ENCODE measurements around the gene INTS1.

INTS1 gene

DNA sequence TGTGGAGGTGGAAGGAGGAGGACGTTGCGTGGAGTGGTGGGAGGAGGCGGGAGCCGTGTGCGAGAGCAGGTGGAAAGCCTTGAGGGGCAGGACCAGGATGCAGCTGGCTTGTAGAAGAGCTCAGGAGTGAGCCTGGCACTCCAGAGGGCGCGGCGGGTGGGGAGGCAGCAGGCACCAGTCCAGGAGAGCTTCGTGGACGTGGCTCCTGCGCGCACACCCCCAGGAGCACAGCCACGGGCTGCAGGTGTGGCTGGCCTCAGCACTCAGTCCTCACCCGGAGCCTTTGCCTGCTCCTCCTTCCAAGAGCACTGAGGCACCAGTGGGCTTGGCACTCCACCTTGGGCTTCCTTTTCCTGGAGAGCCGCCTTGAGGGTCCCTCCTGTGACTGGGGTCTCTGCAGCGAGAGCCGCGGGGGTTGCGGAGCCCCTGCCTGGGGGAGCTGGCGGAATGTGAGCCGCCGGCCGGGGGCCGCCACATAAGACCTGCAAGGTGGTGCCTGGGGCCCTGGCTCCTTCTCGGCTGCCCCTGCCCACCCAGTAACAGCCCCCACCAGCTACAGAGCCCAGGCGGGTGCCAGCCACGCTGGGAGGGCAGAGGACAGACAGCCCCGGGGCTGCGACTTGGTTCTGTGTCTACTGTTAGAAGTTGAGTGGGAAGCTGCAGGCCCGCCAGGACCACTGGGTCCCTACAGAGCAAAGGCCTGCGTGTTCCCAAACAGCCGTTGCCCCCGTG, 37.4 kb upstream of the INTS1 start:
- DNase-seq (ENCODE audit: low read depth) = no peak

DNA sequence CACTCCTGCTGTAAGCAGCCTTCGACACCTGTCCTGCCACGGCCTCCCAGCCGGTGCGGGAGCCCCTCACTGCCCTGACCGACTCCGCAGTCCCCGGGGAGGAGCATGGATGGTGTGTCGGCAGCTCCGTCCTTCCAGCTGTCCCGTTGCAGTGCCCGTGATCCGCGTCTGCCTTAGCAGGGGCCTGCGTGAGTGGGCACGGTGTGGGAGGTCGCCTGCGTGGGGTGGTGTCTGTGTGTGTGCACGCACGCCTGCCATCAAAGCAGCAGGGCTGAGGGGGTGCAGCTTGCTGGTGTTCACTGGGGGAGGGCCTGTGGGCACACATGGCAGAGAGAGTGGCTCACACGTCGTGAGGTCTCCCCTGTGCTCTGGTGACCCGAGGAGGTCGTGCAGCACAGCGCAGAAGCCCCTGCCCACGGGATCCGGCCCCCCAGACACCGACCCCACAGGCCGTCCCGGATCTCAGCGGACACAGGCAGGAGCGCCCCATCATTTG, 36.6 kb upstream of the INTS1 start:
- no peak for DNase-seq (ENCODE audit: low read depth)

DNA sequence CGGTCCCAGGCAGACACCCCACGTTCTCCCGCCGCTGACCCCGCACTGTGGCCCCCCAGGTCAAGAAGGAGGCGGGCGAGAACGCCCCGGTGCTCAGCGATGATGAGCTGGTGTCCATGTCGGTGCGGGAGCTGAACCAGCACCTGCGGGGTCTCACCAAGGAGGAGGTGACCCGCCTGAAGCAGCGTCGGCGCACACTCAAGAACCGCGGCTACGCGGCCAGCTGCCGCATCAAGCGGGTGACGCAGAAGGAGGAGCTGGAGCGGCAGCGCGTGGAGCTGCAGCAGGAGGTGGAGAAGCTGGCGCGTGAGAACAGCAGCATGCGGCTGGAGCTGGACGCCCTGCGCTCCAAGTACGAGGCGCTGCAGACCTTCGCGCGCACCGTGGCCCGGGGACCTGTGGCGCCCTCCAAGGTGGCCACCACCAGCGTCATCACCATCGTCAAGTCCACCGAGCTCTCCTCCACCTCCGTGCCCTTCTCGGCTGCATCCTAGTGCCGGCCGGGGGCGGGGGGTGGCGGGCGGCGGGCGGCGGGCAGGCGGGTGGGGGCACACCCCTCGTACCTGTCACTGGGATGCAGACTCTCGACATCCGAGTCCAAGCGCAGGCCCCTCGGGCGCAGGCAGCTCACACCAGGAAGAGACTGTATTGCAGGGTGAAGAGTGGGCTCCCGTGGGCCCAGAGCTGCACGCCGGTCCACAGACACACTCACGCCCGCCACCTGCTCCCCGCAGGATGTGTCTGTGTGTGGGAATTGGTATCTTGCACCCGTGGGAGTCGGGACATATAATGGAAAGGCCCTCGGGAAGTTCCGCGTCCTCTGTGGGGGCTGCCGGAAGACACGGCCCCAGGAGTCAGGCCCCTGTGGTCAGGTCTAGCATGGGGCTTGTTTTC, 35.9 kb upstream of the INTS1 start:
- no peak for DNase-seq (ENCODE audit: low read depth)

DNA sequence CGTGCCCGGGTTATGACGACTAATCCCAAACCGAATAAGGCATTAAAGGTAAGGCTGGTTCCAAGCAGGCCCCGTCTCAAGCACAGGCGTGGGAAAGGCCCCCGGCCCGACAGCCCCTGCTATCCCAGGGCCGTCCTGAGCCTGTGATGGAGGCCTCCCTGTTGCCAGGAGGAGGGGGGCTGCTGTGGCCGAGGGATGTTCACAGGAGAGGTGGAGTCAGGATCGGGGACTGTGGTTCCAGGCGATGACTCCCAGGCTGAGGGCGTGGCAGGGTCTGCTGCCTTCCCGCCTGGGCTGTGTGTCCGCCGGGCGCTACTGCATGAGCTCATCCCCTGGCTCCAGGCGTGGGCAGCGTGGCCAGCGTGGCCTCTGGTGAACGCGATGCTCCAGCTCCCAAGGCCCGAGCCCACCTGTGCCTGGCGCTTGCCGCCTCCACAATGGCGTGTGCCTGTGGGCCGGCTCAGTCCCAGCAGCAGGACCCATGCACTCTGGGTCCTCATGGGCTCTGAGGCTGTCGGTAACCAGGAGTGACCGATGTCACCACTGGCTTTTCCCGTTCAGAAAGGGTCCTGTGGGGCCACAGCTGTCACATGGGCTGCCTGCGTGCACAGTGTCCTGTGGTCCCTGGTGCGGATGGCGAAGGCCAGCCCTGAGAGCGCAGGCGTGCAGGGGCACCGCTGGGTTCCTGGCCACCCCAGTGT, 35.1 kb upstream of the INTS1 start:
- DNase-seq (ENCODE audit: low read depth) = peak; percentile 73

DNA sequence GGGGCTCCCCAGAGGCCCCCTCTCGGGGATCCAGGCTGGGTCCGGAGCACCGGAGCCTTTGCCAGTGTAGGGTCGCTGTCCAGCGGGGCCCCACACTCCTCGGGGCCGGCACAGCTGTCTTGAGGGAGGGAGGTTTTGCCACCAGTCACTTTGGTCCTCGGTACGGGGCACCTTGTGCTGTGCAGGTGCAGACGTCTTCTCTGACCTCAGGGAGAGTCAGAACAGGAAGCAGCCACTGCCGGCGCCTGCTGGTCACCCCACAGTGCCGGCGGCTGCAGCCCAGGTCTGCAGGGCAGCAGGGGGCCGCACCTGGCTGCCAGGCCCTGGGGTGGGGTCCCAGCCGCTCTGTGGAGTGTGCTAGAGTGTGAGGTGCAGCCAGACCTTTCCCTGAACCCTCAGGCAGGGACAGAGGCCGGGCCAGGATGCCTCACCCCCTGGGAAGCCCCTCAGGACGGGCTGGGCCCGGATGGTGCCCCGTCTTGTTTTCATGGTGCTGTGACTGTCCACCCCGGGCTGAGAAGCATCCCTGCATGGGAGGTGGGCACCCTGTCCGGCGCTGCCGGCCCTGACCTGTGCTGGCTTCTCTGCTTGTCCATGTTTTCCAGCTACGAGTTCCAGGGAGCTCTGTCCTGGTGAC, 34.5 kb upstream of the INTS1 start:
- DNase-seq (ENCODE audit: low read depth) = no peak

DNA sequence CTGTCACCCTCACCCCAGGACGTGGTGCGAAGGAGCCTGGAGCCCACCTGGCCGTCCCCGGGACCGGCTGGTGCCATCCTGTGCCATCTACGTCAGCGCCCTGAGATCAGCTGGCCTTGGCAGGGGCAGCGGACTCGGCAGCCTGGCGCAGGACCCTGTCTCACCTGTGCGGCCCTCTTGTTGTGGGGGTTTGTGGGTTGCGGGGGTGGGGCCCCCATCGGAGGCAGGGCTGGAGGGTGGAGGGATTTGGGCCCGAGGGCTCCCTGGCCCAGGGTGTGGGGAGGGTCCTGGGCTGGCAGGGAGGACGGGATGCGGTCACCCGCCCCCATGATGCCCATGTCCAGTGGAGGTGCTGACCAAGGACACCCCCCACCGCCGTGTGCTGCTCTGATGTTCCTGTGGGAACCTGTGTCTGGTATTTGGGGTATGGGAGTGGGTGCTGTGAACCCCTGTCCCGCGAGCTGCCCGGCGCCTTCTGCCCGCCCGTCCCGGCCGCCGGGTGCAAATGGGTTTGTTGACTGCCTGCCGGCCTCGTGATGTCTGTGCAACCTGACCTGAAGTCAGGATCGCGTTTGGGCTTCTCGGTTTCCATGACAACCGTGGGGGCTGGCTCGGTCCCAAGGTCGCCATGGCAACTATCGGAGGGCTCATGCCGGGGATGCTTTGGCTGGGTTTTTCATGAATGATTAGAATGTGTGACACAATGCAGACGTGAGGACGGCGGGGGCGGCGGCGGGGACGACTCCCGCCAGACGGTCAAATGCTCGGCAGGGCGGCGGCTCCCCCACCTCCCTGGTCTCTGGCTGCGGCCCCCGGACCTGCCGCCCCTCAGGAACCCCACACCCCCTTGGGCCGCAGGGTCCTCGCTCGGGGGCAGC, 33.6 kb upstream of the INTS1 start:
- DNase-seq (ENCODE audit: low read depth) = peak; percentile 97

DNA sequence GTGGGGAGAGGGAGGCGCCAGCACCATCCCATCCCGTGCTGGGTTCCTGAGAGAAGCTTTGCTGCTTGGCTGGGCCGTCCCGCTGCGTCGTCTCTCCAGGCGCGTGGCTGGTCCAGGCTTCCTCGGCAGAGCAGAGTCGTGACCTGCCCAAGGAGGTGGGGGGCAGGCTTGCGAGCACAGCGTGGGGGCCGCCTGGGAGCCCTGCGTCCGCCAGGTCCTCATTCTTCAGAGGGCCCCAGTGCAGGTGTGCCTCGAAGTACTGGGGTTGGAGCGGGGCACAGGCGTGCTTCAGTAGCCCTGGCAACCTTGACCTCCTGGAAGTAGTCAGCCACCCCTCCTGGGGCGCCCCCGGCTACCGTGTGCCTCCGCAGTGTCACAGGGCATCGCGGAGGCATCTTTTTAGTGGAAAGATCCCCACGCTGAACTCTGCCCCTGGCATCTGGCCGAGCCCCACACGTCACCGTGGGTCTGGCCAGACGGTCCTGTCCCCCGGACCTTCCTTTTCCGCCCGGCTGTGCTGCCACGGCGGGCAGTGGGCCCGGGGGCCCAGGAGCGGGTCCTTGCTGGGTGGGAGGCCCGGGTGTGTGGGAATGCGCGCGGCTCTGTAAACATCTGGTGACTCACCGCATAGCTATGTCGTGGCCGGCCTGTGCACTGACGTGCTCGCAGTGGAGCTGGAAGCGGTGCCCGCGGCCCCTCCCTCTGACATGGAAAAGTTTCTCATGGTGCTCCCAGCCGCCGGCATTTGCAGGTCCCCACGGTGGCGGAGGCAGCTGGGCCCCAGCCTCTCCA, 32.8 kb upstream of the INTS1 start:
- peak; percentile 98 for DNase-seq (ENCODE audit: low read depth)

DNA sequence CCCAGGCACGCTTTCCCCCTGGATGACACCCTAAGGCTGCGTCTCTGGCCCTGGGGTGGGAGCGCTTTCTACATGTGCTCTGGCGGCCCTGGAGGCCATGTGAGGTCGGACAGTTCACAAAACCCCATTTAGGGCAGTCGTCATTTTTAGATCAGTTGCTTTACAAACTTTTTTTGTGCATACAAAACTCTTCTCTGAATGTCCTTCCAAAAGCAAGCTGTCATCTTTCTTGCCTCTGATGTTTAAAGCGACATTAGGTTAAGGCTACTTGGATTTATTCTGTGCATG, 32.2 kb upstream of the INTS1 start:
- DNase-seq (ENCODE audit: low read depth) = no peak

DNA sequence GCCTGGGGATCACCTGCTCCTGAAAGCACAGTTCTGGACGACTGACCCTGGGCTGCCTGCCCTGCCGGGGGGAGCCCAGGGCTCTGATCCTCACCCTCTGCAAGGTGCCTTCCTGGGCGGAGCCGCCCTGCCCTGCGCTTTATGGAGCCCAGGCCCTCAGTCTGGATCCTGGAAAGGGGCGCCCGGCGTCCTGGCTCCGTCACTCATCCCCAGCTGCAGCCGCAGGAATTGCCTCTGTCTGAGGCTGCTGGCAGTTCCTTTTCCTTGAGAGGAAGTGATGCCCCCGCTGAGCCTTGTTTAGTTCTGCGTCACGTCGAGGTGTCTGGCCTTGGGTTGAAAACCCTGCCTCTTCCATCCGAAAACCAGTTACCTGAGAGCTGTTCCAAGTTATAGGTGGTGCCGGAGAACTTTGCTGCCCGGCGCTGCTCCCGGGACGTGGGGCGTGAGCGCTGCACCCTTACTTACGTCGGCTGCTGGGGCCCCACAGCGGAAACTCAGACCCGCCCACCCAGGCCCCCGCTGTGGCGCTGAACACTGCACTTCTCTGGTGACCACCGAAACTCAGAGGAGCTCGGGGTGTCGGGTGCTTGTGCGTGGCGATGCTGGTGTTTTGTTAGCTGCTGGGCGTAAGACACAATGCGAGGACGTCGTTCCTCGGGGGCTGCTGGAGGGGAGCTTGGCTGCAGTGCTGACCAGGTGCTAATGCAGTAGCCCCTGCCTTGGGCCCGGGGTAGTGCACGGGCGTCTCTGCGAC, 31.7 kb upstream of the INTS1 start:
- peak; percentile 70 for DNase-seq (ENCODE audit: low read depth)

DNA sequence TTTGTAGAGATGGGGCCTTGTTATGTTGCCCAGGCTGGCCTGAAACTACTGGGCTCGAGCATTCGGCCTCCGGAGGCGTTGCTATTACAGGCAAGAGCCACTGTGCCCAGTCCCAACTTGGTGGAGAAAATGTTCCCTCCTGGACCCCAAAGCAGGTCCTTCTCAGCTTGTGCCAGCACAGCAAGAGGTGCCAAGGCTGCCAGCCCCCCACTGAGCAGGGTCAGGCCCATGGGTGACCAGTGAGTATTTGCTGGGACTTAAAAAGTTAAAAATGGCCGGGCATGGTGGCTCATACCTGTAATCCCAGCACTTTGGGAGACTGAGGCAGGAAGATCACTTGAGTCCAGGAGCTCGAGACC, 30.9 kb upstream of the INTS1 start:
- no peak for DNase-seq (ENCODE audit: low read depth)

DNA sequence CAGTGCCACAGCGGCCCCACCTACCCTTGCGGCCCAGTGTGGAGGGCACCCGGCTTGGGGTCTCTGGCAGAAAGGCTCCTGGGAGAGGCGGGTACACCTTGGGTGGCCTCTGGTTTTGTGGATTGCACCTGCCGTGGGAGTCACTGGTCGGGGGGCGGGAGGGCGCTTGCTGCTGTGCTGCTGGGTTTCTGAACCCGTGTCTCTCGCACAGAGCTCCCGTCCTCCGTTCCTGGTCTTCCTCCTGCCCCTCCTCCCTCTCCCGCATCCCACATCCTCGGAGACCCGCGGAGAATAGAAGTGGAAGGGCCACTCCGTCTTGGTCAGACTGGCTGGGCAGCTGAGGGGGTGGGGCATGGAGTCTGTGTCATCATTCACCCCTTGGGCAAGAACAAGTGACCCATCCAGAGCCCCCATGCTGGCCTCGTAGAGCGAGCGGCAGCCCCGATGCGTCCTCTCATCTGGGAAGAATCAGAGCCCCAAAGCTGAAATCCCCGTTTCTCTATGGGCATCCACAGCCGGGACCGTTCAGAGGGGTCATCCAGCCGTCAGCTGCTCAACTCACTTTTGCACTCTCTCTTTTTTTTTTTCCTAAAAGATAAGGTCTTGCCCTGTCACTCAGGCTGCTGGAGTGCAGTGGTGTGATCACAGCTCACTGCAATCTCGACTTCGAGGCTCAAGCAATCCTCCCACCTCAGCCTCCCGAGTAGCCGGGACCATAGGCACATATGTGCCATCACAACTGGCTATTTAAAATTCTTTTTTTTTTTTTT, 30.3 kb upstream of the INTS1 start:
- DNase-seq (ENCODE audit: low read depth) = no peak

DNA sequence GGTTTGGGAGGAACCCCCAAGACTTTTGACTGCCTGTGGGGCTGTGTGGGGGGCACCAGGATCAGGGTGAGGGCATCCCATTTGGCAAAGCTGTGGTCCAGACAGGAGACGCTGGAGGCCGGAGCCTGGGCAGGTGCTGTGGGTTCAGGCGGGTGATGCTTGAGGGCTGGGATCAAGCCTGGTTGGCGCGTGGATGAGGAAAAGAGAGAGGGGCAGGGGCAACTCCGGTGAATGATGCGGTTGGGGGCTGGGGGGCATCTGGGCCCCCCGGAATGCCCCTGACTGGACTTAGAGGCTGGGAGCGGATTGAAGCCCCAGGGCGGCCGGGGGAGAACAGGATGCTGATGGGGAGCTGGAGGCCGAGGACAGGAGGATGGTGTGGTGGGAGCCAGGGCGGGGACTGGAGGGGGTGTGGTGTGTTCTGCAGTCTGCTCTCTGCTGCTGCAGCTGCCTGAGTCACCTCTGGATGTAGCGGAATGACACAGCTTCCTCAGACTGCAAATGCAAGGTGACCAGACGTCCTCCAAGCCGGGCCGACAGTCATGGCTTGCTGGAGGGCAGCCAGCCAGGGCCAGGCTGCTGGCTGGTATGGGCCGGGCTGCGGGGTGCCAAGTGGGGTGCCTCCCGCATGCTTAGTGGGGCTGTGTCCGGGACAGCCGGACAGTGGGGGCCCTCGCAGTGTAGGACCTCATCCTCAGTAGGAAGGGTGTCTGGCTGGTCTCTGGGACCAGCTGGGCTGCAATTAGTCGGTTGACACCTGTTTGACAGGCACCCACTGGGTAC, 29.5 kb upstream of the INTS1 start:
- DNase-seq (ENCODE audit: low read depth) = peak; percentile 74

DNA sequence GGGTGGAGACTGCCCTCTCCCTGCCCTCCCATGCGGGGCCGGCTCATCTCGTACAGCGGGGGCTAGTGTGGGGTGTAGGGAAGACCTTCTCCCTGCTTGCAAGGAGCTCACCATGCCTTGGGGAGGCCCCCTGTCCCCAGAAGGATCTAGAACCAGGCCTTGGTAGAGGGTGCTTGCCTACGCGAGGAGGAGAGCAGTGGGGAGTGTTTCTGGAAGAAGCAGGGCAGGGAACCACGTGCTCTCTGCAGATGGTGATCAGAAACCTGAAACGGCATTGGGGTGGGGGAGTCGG, 29.0 kb upstream of the INTS1 start:
- DNase-seq (ENCODE audit: low read depth) = no peak

DNA sequence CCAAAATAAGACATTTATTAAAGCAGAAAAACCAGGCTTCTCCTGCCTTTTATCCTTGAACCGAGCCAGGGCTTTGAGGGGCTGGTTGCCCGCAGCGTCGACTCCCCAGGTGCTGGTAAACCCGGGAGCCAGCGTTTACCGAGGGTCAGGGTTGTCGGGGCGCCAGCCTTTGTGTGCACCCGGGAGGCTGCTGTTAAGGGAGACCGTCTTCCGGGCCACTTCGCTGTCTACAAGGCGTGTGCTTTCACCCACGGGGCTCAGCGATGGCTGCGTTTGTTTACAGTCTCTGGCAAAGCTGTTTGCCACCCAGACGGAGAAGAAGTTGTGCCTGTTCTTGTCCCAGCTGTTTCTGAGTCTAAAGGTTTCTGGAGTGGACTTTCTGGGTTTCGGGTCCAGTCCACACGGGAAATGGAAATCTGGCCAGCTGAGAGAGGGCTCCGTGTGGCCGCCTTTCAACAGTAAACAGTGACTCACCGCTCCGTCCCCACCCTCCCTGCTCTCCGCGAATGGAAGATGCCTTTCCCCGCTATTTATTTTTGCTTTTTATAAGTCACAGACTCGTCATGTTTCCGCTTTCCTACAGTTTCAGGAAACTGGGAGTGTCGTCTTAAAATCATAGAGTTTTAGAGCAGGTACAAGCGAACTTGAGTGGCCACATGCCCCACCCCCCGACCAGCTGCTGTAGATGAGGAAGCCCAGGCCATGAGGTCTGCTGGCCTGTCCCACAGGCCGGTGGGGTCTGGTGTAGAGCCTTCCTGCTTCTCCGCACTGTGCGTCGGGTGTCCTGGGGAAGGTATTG, 28.5 kb upstream of the INTS1 start:
- peak; percentile 79 for DNase-seq (ENCODE audit: low read depth)

DNA sequence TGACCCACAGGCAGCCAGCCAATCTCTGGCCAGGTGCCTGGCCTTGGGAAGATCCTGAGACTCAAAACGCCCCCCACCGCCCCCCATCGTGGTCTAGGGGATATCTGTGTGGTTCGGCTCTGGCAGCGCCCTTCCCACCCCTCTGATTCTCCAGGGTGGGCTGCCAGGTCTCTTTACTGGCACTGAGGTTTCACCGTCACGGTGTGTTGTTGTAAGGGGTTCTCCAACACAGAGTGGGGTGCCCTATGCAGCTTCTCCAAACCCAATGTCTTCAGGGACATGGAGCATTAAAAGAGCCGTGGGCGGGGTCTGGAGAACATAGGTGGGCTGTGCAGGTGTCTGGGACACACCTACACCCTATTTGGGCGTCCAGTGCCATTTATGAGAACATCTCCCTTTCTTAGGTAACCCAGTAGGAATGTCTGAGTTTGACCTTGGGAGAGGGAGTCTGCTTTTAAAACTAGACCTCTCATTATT, 27.8 kb upstream of the INTS1 start:
- DNase-seq (ENCODE audit: low read depth) = no peak

DNA sequence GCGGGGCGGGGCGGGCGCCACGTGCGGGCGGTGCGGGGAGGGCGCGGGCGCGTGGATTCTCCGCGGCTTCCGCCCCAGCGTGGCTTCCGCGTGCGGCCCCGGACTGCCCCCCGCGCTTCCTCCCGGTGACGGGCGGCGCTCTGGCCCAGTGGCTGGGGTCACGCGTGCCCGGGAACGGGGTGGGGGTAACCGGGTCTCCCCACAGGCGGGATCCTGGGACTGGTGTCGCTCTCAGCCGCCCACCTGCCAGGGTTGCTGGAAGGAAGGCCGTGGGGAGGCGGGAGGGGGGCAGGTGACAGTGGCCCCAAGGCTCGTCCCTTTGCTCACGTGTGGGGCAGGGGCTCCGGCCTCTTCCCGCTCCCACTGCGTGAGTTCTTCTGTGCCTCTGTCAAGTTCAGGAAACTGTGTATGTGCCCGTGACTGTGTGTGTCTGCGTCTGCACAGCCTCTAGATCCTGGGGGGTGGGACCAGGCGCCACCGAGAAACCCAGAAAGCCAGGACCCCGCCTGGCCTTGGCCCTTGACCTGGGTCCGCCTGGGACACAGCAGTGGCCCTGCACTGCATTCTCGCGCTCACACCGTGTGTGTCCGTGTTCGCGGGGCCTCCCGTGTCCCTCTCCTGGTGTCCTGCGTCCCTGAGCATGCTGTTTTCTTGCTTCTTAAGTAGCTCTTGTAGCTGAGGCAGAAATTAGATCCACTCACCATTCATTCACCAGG, 27.2 kb upstream of the INTS1 start:
- no peak for DNase-seq (ENCODE audit: low read depth)

DNA sequence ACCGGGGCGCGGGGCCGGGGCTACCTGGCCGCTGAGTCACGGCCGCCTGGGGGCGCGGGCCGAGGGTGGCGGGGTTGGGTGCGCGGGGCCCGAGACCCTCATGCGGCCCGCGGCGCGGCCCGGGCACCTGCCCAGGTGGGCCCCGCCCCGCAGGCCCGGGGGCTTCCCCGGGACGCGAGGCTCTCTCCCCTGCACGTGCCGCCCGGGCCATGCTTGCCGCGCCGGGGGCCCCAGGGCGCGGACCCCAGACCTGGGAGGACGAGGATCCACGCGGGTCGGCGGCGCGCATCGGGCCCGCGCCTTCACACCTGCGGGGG, 26.7 kb upstream of the INTS1 start:
- DNase-seq (ENCODE audit: low read depth) = no peak
